IMR-90 (cell line): ENCODE data around the gene BRAT1. TPM values are rescaled to one million over a fixed set of nuclear protein-coding genes. Genes with fewer than 3 reads are reported as not detected.

Experiments used
- ATAC-seq: fragments of 200-7000 bp; cut with Tn5 transposase; 2 replicates; pipeline ENCODE4 v1.9.1; 2020; ENCODE audit warnings: low read depth, mild to moderate bottlenecking, moderate library complexity
- BruUV-seq: library from RNA; stranded (reverse); fragments of 400-500 nt; replicated peaks from 2 replicates; lab custom pipeline; 2021; lab: Mats Ljungman, UMichigan
- CTCF ChIA-PET: fragments of 300-600 bp; formaldehyde crosslinking; extraction: SDS; loops from one replicate; lab custom pipeline; 2021; ENCODE audit warnings: antibody characterized with exemption; lab: Yijun Ruan, JAX
- POLR2A ChIA-PET: fragments of 300-600 bp; sonication (Branson Sonifier 250); formaldehyde crosslinking; loops from one replicate; lab custom pipeline; 2022; ENCODE audit warnings: antibody characterized with exemption; ENCODE audit not compliant: unreplicated experiment; lab: Charles Lee
- DNase-seq: peaks from one replicate; pipeline ENCODE4 v3.0.0; 2013
- H2AFZ ChIP-seq: replicated peaks from 2 replicates; pipeline ENCODE3; 2013; ENCODE audit warnings: low read length, mild to moderate bottlenecking; ENCODE audit not compliant: poor library complexity
- H2AK5ac ChIP-seq: 2 replicates; pipeline ENCODE4 v1.6.1; 2013; ENCODE audit warnings: low read depth, low read length, inconsistent platforms
- H2AK9ac ChIP-seq: replicated peaks from 2 replicates; pipeline ENCODE3; 2013; ENCODE audit warnings: mild to moderate bottlenecking, low read depth, low read length, moderate library complexity; ENCODE audit not compliant: poor library complexity
- H2BK120ac ChIP-seq: 2 replicates; pipeline ENCODE4 v1.6.1; 2013; ENCODE audit warnings: low read depth, low read length, inconsistent platforms
- H2BK15ac ChIP-seq: 3 replicates; pipeline ENCODE4 v1.6.1; 2013; ENCODE audit warnings: low read depth, low read length, inconsistent platforms
- H2BK20ac ChIP-seq: 2 replicates; pipeline ENCODE4 v1.6.1; 2013; ENCODE audit warnings: low read depth, mild to moderate bottlenecking, inconsistent platforms, low read length, moderate library complexity
- H2BK5ac ChIP-seq: 2 replicates; pipeline ENCODE4 v1.6.1; 2013; ENCODE audit warnings: mild to moderate bottlenecking, low read depth, low read length, inconsistent platforms; ENCODE audit not compliant: poor library complexity, severe bottlenecking
- H3K14ac ChIP-seq: replicated peaks from 2 replicates; pipeline ENCODE4 v1.6.1; 2013; ENCODE audit warnings: low read depth, low read length, inconsistent platforms
- H3K18ac ChIP-seq: 2 replicates; pipeline ENCODE4 v1.6.1; 2013; ENCODE audit warnings: low read depth, low read length, control low read depth
- H3K23ac ChIP-seq: 2 replicates; pipeline ENCODE4 v1.6.1; 2013; ENCODE audit warnings: low read depth, low read length, inconsistent platforms
- H3K27ac ChIP-seq: 2 replicates; pipeline ENCODE4 v1.5.1; 2013; ENCODE audit warnings: mild to moderate bottlenecking, control low read depth, low read length; ENCODE audit not compliant: insufficient read depth
- H3K27me3 ChIP-seq: 2 replicates; pipeline ENCODE4 v1.6.1; 2013; ENCODE audit warnings: low read length; ENCODE audit not compliant: control insufficient read depth, insufficient read depth
- H3K36me3 ChIP-seq: 2 replicates; pipeline ENCODE4 v1.6.1; 2013; ENCODE audit warnings: low read length, mixed read lengths; ENCODE audit not compliant: control insufficient read depth, insufficient read depth
- H3K4ac ChIP-seq: 2 replicates; pipeline ENCODE4 v1.6.1; 2013; ENCODE audit warnings: low read depth, low read length, inconsistent platforms
- H3K4me1 ChIP-seq: 2 replicates; pipeline ENCODE4 v1.6.1; 2013; ENCODE audit warnings: low read length, mixed read lengths; ENCODE audit not compliant: control insufficient read depth, insufficient read depth
- H3K4me2 ChIP-seq: 2 replicates; pipeline ENCODE4 v1.6.1; 2013; ENCODE audit warnings: low read depth, mild to moderate bottlenecking, control low read depth, low read length, moderate library complexity
- H3K4me3 ChIP-seq: 2 replicates; pipeline ENCODE4 v1.5.1; 2013; ENCODE audit warnings: low read depth, mild to moderate bottlenecking, control low read depth, low read length, moderate library complexity; ENCODE audit not compliant: insufficient read depth
- H3K56ac ChIP-seq: 2 replicates; pipeline ENCODE4 v1.6.1; 2013; ENCODE audit warnings: low read length, inconsistent platforms; ENCODE audit not compliant: insufficient read depth; ENCODE audit errors: extremely low read depth
- H3K79me1 ChIP-seq, 2 experiments: 2 replicates each; pipeline ENCODE4 v1.6.1; 2013; ENCODE audit warnings: low read length in 2 of 2, inconsistent platforms in 1 of 2, low read depth in 1 of 2
- H3K9ac ChIP-seq: 2 replicates; pipeline ENCODE4 v1.6.1; 2013; ENCODE audit warnings: low read depth, low read length, control low read depth
- H3K9me1 ChIP-seq: 2 replicates; pipeline ENCODE4 v1.6.1; 2013; ENCODE audit warnings: low read length, inconsistent platforms; ENCODE audit not compliant: insufficient read depth
- H3K9me3 ChIP-seq: 2 replicates; pipeline ENCODE4 v1.6.1; 2013; ENCODE audit warnings: low read length; ENCODE audit not compliant: control insufficient read depth, insufficient read depth
- H4K20me1 ChIP-seq: 2 replicates; pipeline ENCODE4 v1.6.1; 2013; ENCODE audit warnings: low read length, inconsistent platforms; ENCODE audit not compliant: insufficient read depth
- H4K5ac ChIP-seq: 2 replicates; pipeline ENCODE4 v1.6.1; 2013; ENCODE audit warnings: mild to moderate bottlenecking, low read depth, low read length, control low read depth
- H4K8ac ChIP-seq, 2 experiments: 2 replicates each; pipeline ENCODE4 v1.6.1; 2013; ENCODE audit warnings: low read depth in 2 of 2, low read length in 2 of 2, control low read depth in 1 of 2, inconsistent platforms in 1 of 2
- H4K91ac ChIP-seq: 2 replicates; pipeline ENCODE4 v1.6.1; 2013; ENCODE audit warnings: low read depth, low read length, inconsistent platforms; ENCODE audit not compliant: insufficient read depth
- CTCF ChIP-seq: conservative IDR thresholded peaks from 2 replicates; pipeline ENCODE4 v1.5.1; 2012; ENCODE audit warnings: mild to moderate bottlenecking, low read depth, low read length, improper control_type of control experiment
- MXI1 ChIP-seq: IDR thresholded peaks from 2 replicates; pipeline ENCODE4 v1.6.1; 2012; ENCODE audit warnings: low read depth, mild to moderate bottlenecking, low read length, moderate library complexity, borderline replicate concordance
- RCOR1 ChIP-seq: IDR thresholded peaks from 2 replicates; pipeline ENCODE4 v1.6.1; 2012; ENCODE audit warnings: mild to moderate bottlenecking, low read length, improper control_type of control experiment; ENCODE audit not compliant: insufficient replicate concordance
- WGBS, 2 experiments: methylation state at CpG; one replicate each; pipeline versions ENCODE4 v1.1.5 to v1.1.7; 2013; ENCODE audit warnings: missing lambda C conversion rate in 2 of 2; ENCODE audit not compliant: insufficient read length in 1 of 2; ENCODE audit errors: extremely low coverage in 2 of 2; 5-methylcytosine and 5-hydroxymethylcytosine counted together
- dilution Hi-C: fragments of 300-500 bp; cut with HindIII; formaldehyde crosslinking; loops from one replicate; pipeline ENCODE4 v1.14.3; 2018; ENCODE audit warnings: low sequenced_read_pairs; ENCODE audit not compliant: unreplicated experiment
- in situ Hi-C: fragments of 300-500 bp; cut with MboI; formaldehyde crosslinking; loops from 3 replicates; pipeline ENCODE4 v1.14.3; 2019; ENCODE audit warnings: low sequenced_read_pairs, inconsistent platforms, mixed read lengths
- intact Hi-C: fragments of 100-400 bp; cut with micrococcal nuclease; formaldehyde crosslinking; loops from 2 replicates; pipeline ENCODE4 v1.10.0; 2022
- polyA plus RNA-seq, 3 experiments: library from polyadenylated mRNA; depleted of rRNA; stranded (reverse); fragments of >200 nt; gene quantifications; 2 replicates each; pipeline ENCODE4 v1.2.3, GENCODE V29; 2012; ENCODE audit warnings: low replicate concordance in 1 of 3
- total RNA-seq: library from RNA; depleted of rRNA; stranded (reverse); fragments of >200 nt; gene quantifications from 2 replicates; pipeline ENCODE4 v1.2.3, GENCODE V29; 2012

BRAT1 gene
- total and polyA plus RNA-seq, 2 of the 4 experiments (the other 2 are of a cell fraction): 6.8 to 21.9 TPM

GRCh38 chr7:2559283-2559950 is 4.1 kb upstream of the BRAT1 start:
- Histone ChIP-seq H3K36me3 (no peaks in the 10 kb centered on the region), H3K27ac (peak overlapping the region; percentile 41; the same call in 1 of the 2 replicates), H3K27me3 (no peaks in the 10 kb centered on the region), H3K9me1 (peaks cover 6% of the 10 kb centered on the region; the same call in 1 of the 2 replicates), H3K79me1 (peaks cover 16 to 24% of the 10 kb centered on the region in 2 experiments), H2BK5ac (peak overlapping the region; percentile 32), H3K9ac (peak overlapping the region; percentile 82), H2AK9ac (peak overlapping the region; percentile 97), H4K5ac (no peak overlapping the region), H3K18ac (no peak overlapping the region), H2BK20ac (no peak overlapping the region), H3K4me3 (peak overlapping the region; percentile 69), H2AFZ (peak overlapping the region; percentile 97), H4K91ac (no peak overlapping the region), H4K20me1 (peaks cover 5% of the 10 kb centered on the region; the same call in 1 of the 2 replicates), H3K9me3 (no peaks in the 10 kb centered on the region), H3K4me1 (peaks cover 5% of the 10 kb centered on the region), H2AK5ac (peak overlapping the region; percentile 16; the same call in 1 of the 2 replicates), H3K4me2 (peak overlapping the region; percentile 96), H4K8ac (peak overlapping the region; percentile 47 to 63; a peak in 2 of 4 replicates), H2BK15ac (no peak overlapping the region), H3K23ac (peak overlapping the region; percentile 85; the same call in 1 of the 2 replicates), H2BK120ac (peak overlapping the region; percentile 15; the same call in 1 of the 2 replicates), H3K14ac (peak overlapping the region; percentile 89), H3K4ac (peak overlapping the region; percentile 65; the same call in 1 of the 2 replicates), H3K56ac (peak overlapping the region; percentile 51)
- in situ Hi-C loops (no loop called here), intact Hi-C loops (loop anchor here (2.0 to 5.0 kb wide), 3 partner anchors 73 to 107 kb away; partner anchors contain the start of genes GRIFIN and TTYH3), dilution Hi-C loops (no loop called here)
- DNase-seq: no peak
- no peak; the same call in 1 of the 2 replicates for ATAC-seq
- POLR2A ChIA-PET: interaction anchor here (0.5 kb wide), 1 partner anchor 11 kb away, joined by 4 read pairs; no protein-coding TSS in a partner anchor
- no TSS peak for BruUV-seq
- CTCF ChIA-PET: no interaction called here
- 1% methylated on average over 34 of the region's 53 CpGs; no CpG with 5 or more reads in 1 of the 2 experiments for WGBS, 2 experiments
- TF ChIP-seq MXI1 (0 out of 2 replicates have a peak, but pooled peaks have one; percentile 2), CTCF (no peak), RCOR1 (peak; percentile 23)
